Panc1 (cell line): ENCODE results near the gene HHAT. TPM values are rescaled to one million over a fixed set of nuclear protein-coding genes. Genes with fewer than 3 reads are reported as not detected.

Experiments
- ATAC-seq: fragments of 200-7000 bp; cut with Tn5 transposase; 2 replicates; pipeline ENCODE4 v1.9.1; 2020; ENCODE audit warnings: mild to moderate bottlenecking, moderate library complexity
- BruUV-seq: library from RNA; stranded (reverse); fragments of 400-500 nt; replicated peaks from 2 replicates; lab custom pipeline; 2021; lab: Mats Ljungman, UMichigan
- CTCF ChIA-PET: fragments of 300-600 bp; sonication (Branson Sonifier 250); formaldehyde crosslinking; loops from one replicate; lab custom pipeline; 2022; ENCODE audit warnings: antibody characterized with exemption; lab: Charles Lee
- POLR2A ChIA-PET: fragments of 300-600 bp; sonication (Branson Sonifier 250); formaldehyde crosslinking; loops from one replicate; lab custom pipeline; 2022; ENCODE audit warnings: antibody characterized with exemption; lab: Charles Lee
- DNase-seq: peaks from one replicate; pipeline ENCODE4 v3.0.0-alpha.2; 2010; ENCODE audit warnings: low read depth, low spot score
- H3K27ac ChIP-seq: 2 replicates; pipeline ENCODE4 v1.5.1; 2011; ENCODE audit warnings: mild to moderate bottlenecking, low read length, inconsistent platforms
- H3K27me3 ChIP-seq: fragments of 200-500 bp; sonication (Bioruptor generic); 2 replicates; pipeline ENCODE4 v1.6.0; 2014; ENCODE audit warnings: low read length, inconsistent platforms; ENCODE audit not compliant: control insufficient read depth, insufficient read depth
- H3K36me3 ChIP-seq: fragments of 200-500 bp; sonication (Bioruptor generic); 2 replicates; pipeline ENCODE4 v1.5.1; 2014; ENCODE audit warnings: inconsistent platforms, mild to moderate bottlenecking, low read length, moderate library complexity; ENCODE audit not compliant: control insufficient read depth, insufficient read depth
- H3K4me1 ChIP-seq: 2 replicates; pipeline ENCODE4 v1.5.1; 2011; ENCODE audit warnings: inconsistent platforms, mild to moderate bottlenecking, low read length, moderate library complexity; ENCODE audit not compliant: control insufficient read depth, insufficient read depth
- H3K4me3 ChIP-seq, 2 experiments: 2 replicates each; pipeline ENCODE4 v1.5.1; 2011 to 2012; ENCODE audit warnings: low read depth in 2 of 2, low read length in 2 of 2, mild to moderate bottlenecking in 2 of 2, inconsistent platforms in 1 of 2, moderate library complexity in 1 of 2
- H3K9me3 ChIP-seq: fragments of 200-500 bp; sonication (Bioruptor generic); 2 replicates; pipeline ENCODE4 v1.5.1; 2014; ENCODE audit warnings: low read depth, mild to moderate bottlenecking, inconsistent platforms, low read length, moderate library complexity; ENCODE audit not compliant: control insufficient read depth, insufficient read depth
- CTCF ChIP-seq: fragments of 450-650 bp; IDR thresholded peaks from 2 replicates; pipeline ENCODE4 v1.5.1; 2017; ENCODE audit warnings: mild to moderate bottlenecking
- POLR2AphosphoS5 ChIP-seq: IDR thresholded peaks from 2 replicates; pipeline ENCODE4 v1.6.1; 2012; ENCODE audit warnings: mild to moderate bottlenecking, low read depth, low read length, moderate library complexity
- REST ChIP-seq, 2 experiments: IDR thresholded peaks; 2 replicates each; pipeline ENCODE4 v1.6.1; 2011 to 2012; ENCODE audit warnings: low read depth in 2 of 2, control low read depth in 1 of 2, low read length in 1 of 2, mild to moderate bottlenecking in 1 of 2, moderate library complexity in 1 of 2; ENCODE audit not compliant: insufficient read depth in 1 of 2
- SIN3A ChIP-seq: IDR thresholded peaks from 2 replicates; pipeline ENCODE4 v1.6.1; 2012; ENCODE audit warnings: low read depth, mild to moderate bottlenecking, low read length, moderate library complexity, borderline replicate concordance; ENCODE audit not compliant: insufficient read depth
- TCF7L2 ChIP-seq: IDR thresholded peaks from 2 replicates; pipeline ENCODE4 v1.6.1; 2011; ENCODE audit warnings: mild to moderate bottlenecking, low read depth, low read length, inconsistent platforms
- in situ Hi-C: cut with HindIII; loops from 2 replicates; pipeline ENCODE4 v1.10.0; 2016; ENCODE audit warnings: low sequenced_read_pairs, low pct_unique_long_range_greater_than_20kb
- intact Hi-C: fragments of 100-400 bp; cut with micrococcal nuclease; formaldehyde crosslinking; loops from one replicate; pipeline ENCODE4 v1.10.0; 2022; ENCODE audit not compliant: unreplicated experiment
- total RNA-seq: library from RNA; stranded (reverse); gene quantifications from one replicate; pipeline ENCODE4 v1.2.1, GENCODE V29; 2021; ENCODE audit not compliant: unreplicated experiment

The HHAT gene
- total RNA-seq, 1 experiment from 2014 or later, result 2.3 TPM

- Histone ChIP-seq H3K27me3 (0 out of 2 replicates have a peak, but pooled peaks cover under 1% of the 10 kb centered on the region), H3K4me3 (no peak overlapping the region), H3K36me3 (no peaks in the 10 kb centered on the region), H3K4me1 (no peaks in the 10 kb centered on the region), H3K9me3 (no peaks in the 10 kb centered on the region), H3K27ac (no peak overlapping the region)
- TF ChIP-seq TCF7L2 (no peak), REST (IDR thresholded peaks at IDR 0.05; ENCODE audit: insufficient read depth in 1 of 2, low read depth in 2 of 2, low read length in 1 of 2) (no peak), CTCF (no peak), SIN3A (no peak), POLR2AphosphoS5 (no peak)
- CTCF ChIA-PET, result no interaction called here
- ATAC-seq, result no peak
- POLR2A ChIA-PET, result no interaction called here
- no TSS peak for BruUV-seq
- no peak for DNase-seq
- in situ Hi-C loops (no loop called here), intact Hi-C loops (no loop called here)
These were observed 7.6 kb upstream of the HHAT start for GRCh38 chr1:210321131-210321530.

- ATAC-seq (no peak), DNase-seq (no peak)
- H3K4me3 ChIP-seq, result no peak overlapping the region
- H3K4me1 ChIP-seq, result no peaks in the 10 kb centered on the region
- no peaks in the 10 kb centered on the region for H3K9me3 ChIP-seq
- no peaks in the 10 kb centered on the region for H3K27me3 ChIP-seq
- TF ChIP-seq REST (IDR thresholded peaks at IDR 0.05; ENCODE audit: insufficient read depth in 1 of 2, low read depth in 2 of 2, low read length in 1 of 2) (no peak), POLR2AphosphoS5 (no peak), SIN3A (no peak), CTCF (no peak), TCF7L2 (no peak)
- intact Hi-C loops (no loop called here), in situ Hi-C loops (no loop called here)
- no peaks in the 10 kb centered on the region for H3K36me3 ChIP-seq
- no TSS peak for BruUV-seq
- POLR2A ChIA-PET, result no interaction called here
- H3K27ac ChIP-seq, result no peak overlapping the region
- CTCF ChIA-PET, result no interaction called here
These were observed 7.2 kb upstream of the HHAT start for GRCh38 chr1:210321552-210321951.
